ENCODE measurements around the gene GNAQ. TPM values are rescaled to one million over a fixed set of nuclear protein-coding genes. Genes with fewer than 3 reads are reported as not detected.
"Not testable (repeated sequence)": the region's sequence is repeated elsewhere in the genome, so short reads cannot be mapped to it uniquely, and the experiment has no call there.

GNAQ gene
- total RNA-seq, 1 donor from 2014 or later, result 0.20 TPM

- Mint-ChIP-seq H3K4me1 (no peaks in the 10 kb centered on the region), H3K36me3 (ENCODE audit: low read depth) (no peaks in the 10 kb centered on the region), H3K9me3 (peaks cover 18% of the 10 kb centered on the region), H3K4me3 (no peak overlapping the region), H3K27ac (no peak overlapping the region), H3K27me3 (peaks cover 3% of the 10 kb centered on the region)
- DNase-seq (no peak), ATAC-seq (ENCODE audit: low read depth) (no peak)
- no peak for TF ChIP-seq CTCF (IDR thresholded peaks at IDR 0.05)
- POLR2A ChIA-PET, result no interaction called here
- CTCF ChIA-PET, result no interaction called here
- intact Hi-C loops (cut with micrococcal nuclease), result no loop called here
These were observed 32.5 kb upstream of the GNAQ start for GRCh38 chr9:78064075-78064474.

- POLR2A ChIA-PET, result no interaction called here
- intact Hi-C loops (cut with micrococcal nuclease), result no loop called here
- CTCF ChIA-PET, result no interaction called here
These were observed 31.1 kb upstream of the GNAQ start for GRCh38 chr9:78062710-78063109.

GRCh38 chr9:78054218-78054617, 22.6 kb upstream of the GNAQ start:
- H3K4me3 Mint-ChIP-seq; ATAC-seq (ENCODE audit: low read depth); intact Hi-C loops (cut with micrococcal nuclease); POLR2A ChIA-PET; DNase-seq; CTCF ChIA-PET; H3K4me1 Mint-ChIP-seq; H3K36me3 Mint-ChIP-seq (ENCODE audit: low read depth); H3K27ac Mint-ChIP-seq; H3K9me3 Mint-ChIP-seq: not testable (repeated sequence)
- peaks cover 28% of the 10 kb centered on the region for H3K27me3 Mint-ChIP-seq

More at GRCh38 chr9:78062710-78063109, 31.1 kb upstream of the GNAQ start:
- DNase-seq (no peak), ATAC-seq (ENCODE audit: low read depth) (no peak)
- Mint-ChIP-seq H3K9me3 (peaks cover 18% of the 10 kb centered on the region), H3K36me3 (ENCODE audit: low read depth) (no peaks in the 10 kb centered on the region), H3K27ac (no peak overlapping the region), H3K4me1 (no peaks in the 10 kb centered on the region), H3K4me3 (no peak overlapping the region), H3K27me3 (peaks cover 4% of the 10 kb centered on the region)
- TF ChIP-seq CTCF (IDR thresholded peaks at IDR 0.05), result no peak

- no peak overlapping the region for H3K4me3 Mint-ChIP-seq
These were observed 22.0 kb upstream of the GNAQ start for GRCh38 chr9:78053627-78054026.

GRCh38 chr9:78050421-78050820, 18.8 kb upstream of the GNAQ start:
- H3K36me3 Mint-ChIP-seq (ENCODE audit: low read depth), result no peaks in the 10 kb centered on the region
- CTCF ChIA-PET, result no interaction called here
- H3K27me3 Mint-ChIP-seq, result peaks cover 19% of the 10 kb centered on the region
- H3K9me3 Mint-ChIP-seq, result peaks cover 3% of the 10 kb centered on the region
- POLR2A ChIA-PET, result no interaction called here
- H3K27ac Mint-ChIP-seq, result no peak overlapping the region
- ATAC-seq (ENCODE audit: low read depth) (no peak), DNase-seq (no peak)
- TF ChIP-seq CTCF (IDR thresholded peaks at IDR 0.05), result no peak
- intact Hi-C loops (cut with micrococcal nuclease), result no loop called here
- H3K4me3 Mint-ChIP-seq, result no peak overlapping the region
- peaks cover 6% of the 10 kb centered on the region for H3K4me1 Mint-ChIP-seq

More at GRCh38 chr9:78053627-78054026, 22.0 kb upstream of the GNAQ start:
- peaks cover 6% of the 10 kb centered on the region for H3K4me1 Mint-ChIP-seq
- peaks cover 30% of the 10 kb centered on the region for H3K27me3 Mint-ChIP-seq
- intact Hi-C loops (cut with micrococcal nuclease), result no loop called here
- no peak overlapping the region for H3K27ac Mint-ChIP-seq
- H3K36me3 Mint-ChIP-seq (ENCODE audit: low read depth), result no peaks in the 10 kb centered on the region
- CTCF ChIA-PET, result no interaction called here
- ATAC-seq (ENCODE audit: low read depth) (no peak), DNase-seq (no peak)
- peaks cover 4% of the 10 kb centered on the region for H3K9me3 Mint-ChIP-seq
- TF ChIP-seq CTCF (IDR thresholded peaks at IDR 0.05), result no peak
- POLR2A ChIA-PET, result no interaction called here

GRCh38 chr9:78049484-78049883, 17.9 kb upstream of the GNAQ start:
- intact Hi-C loops (cut with micrococcal nuclease), result no loop called here
- CTCF ChIA-PET, result no interaction called here
- ATAC-seq (ENCODE audit: low read depth), result no peak

More at GRCh38 chr9:78049484-78049883, 17.9 kb upstream of the GNAQ start:
- POLR2A ChIA-PET, result no interaction called here
- DNase-seq, result no peak
- Mint-ChIP-seq H3K9me3 (peaks cover 2% of the 10 kb centered on the region), H3K36me3 (ENCODE audit: low read depth) (no peaks in the 10 kb centered on the region), H3K4me3 (no peak overlapping the region), H3K4me1 (peaks cover 6% of the 10 kb centered on the region), H3K27me3 (peaks cover 15% of the 10 kb centered on the region), H3K27ac (no peak overlapping the region)
- TF ChIP-seq CTCF (IDR thresholded peaks at IDR 0.05), result no peak
